ENCODE data around the gene MORN1. TPM values are rescaled to one million over a fixed set of nuclear protein-coding genes. Genes with fewer than 3 reads are reported as not detected.

The MORN1 gene
- total RNA-seq, 1 donor from 2014 or later: 5.5 TPM

- no peaks in the 10 kb centered on the region for H3K27me3 ChIP-seq (ENCODE audit: control insufficient read depth, insufficient read depth, low read length)
- TF ChIP-seq CTCF (IDR thresholded peaks at IDR 0.05; ENCODE audit: insufficient read depth, low read length, severe bottlenecking): no peak
- no peak for FAIRE-seq
- no peak overlapping the region for H3K4me3 ChIP-seq (ENCODE audit: low read depth, low read length)
- DNase-seq (ENCODE audit: low read depth): no peak
- peaks cover 18% of the 10 kb centered on the region for H3K36me3 ChIP-seq (ENCODE audit: control insufficient read depth, insufficient read depth, low read length)
These were observed 82.5 kb downstream of the MORN1 start for GRCh38 chr1:2308844-2309243.

GRCh38 chr1:2307972-2308371, 83.4 kb downstream of the MORN1 start:
- FAIRE-seq: no peak
- no peak for DNase-seq (ENCODE audit: low read depth)
- Histone ChIP-seq H3K27me3 (ENCODE audit: control insufficient read depth, insufficient read depth, low read length) (no peaks in the 10 kb centered on the region), H3K4me3 (ENCODE audit: low read depth, low read length) (no peak overlapping the region), H3K36me3 (ENCODE audit: control insufficient read depth, insufficient read depth, low read length) (peaks cover 26% of the 10 kb centered on the region)
- TF ChIP-seq CTCF (IDR thresholded peaks at IDR 0.05; ENCODE audit: insufficient read depth, low read length, severe bottlenecking): no peak

- Histone ChIP-seq H3K36me3 (ENCODE audit: control insufficient read depth, insufficient read depth, low read length) (peaks cover 26% of the 10 kb centered on the region), H3K27me3 (ENCODE audit: control insufficient read depth, insufficient read depth, low read length) (no peaks in the 10 kb centered on the region), H3K4me3 (ENCODE audit: low read depth, low read length) (no peak overlapping the region)
- DNase-seq (ENCODE audit: low read depth): no peak
- TF ChIP-seq CTCF (IDR thresholded peaks at IDR 0.05; ENCODE audit: insufficient read depth, low read length, severe bottlenecking): no peak
- no peak for FAIRE-seq
These were observed 84.2 kb downstream of the MORN1 start for GRCh38 chr1:2307064-2307605.

- Histone ChIP-seq H3K4me3 (ENCODE audit: low read depth, low read length) (no peak overlapping the region), H3K27me3 (ENCODE audit: control insufficient read depth, insufficient read depth, low read length) (no peaks in the 10 kb centered on the region), H3K36me3 (ENCODE audit: control insufficient read depth, insufficient read depth, low read length) (peaks cover 28% of the 10 kb centered on the region)
- no peak for DNase-seq (ENCODE audit: low read depth)
- no peak for TF ChIP-seq CTCF (IDR thresholded peaks at IDR 0.05; ENCODE audit: insufficient read depth, low read length, severe bottlenecking)
- FAIRE-seq: no peak
These were observed 85.0 kb downstream of the MORN1 start for GRCh38 chr1:2306151-2306978.

- peaks cover 29% of the 10 kb centered on the region for H3K36me3 ChIP-seq (ENCODE audit: control insufficient read depth, insufficient read depth, low read length)
- no peak for DNase-seq (ENCODE audit: low read depth)
- no peak for TF ChIP-seq CTCF (IDR thresholded peaks at IDR 0.05; ENCODE audit: insufficient read depth, low read length, severe bottlenecking)
- no peak overlapping the region for H3K4me3 ChIP-seq (ENCODE audit: low read depth, low read length)
- no peaks in the 10 kb centered on the region for H3K27me3 ChIP-seq (ENCODE audit: control insufficient read depth, insufficient read depth, low read length)
- no peak for FAIRE-seq
These were observed 86.3 kb downstream of the MORN1 start for GRCh38 chr1:2304921-2305681.

All from bronchial epithelial cell (primary cell).